GM19468 (cell line): ENCODE results near the gene SHC1.

Experiments used
- ATAC-seq: cut with Tn5 transposase; IDR thresholded peaks from one replicate; pipeline ENCODE4 v1.9.1; 2021; ENCODE audit warnings: mild to moderate bottlenecking, moderate library complexity, moderate number of reproducible peaks; ENCODE audit not compliant: unreplicated experiment; ENCODE audit errors: extremely low read depth

SHC1 gene

GRCh38 chr1:154941333-154942013, 29.1 kb downstream of the SHC1 start:
- no peak for ATAC-seq

DNA sequence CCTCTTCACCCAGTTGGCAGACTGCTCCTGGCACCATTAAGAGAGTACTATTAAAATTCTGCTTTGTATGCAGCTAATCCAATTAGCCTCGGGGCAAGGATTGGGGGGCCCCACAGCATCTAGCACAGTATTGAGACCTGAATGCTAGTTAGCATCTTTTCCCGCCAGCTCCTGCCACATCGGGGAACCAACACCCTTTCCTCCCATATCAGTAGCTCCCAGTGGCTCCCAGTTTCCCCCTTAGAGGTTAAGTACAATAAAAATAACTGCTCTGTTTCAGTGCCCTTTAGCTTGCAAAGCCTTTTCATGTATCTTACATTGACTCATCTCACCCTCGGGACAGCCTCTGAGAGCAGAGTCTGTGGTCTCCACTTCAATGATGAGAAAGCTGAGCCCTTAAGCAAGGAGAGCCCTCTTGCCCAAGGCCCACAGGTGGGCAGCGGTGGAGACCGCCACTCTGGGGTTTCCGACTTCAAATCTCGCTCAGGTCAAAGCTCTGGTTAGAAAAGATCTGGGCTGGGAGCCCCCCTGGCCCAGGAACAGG, 29.8 kb downstream of the SHC1 start:
- no peak for ATAC-seq

GRCh38 chr1:154940213-154940560, 30.4 kb downstream of the SHC1 start:
- no peak for ATAC-seq

DNA sequence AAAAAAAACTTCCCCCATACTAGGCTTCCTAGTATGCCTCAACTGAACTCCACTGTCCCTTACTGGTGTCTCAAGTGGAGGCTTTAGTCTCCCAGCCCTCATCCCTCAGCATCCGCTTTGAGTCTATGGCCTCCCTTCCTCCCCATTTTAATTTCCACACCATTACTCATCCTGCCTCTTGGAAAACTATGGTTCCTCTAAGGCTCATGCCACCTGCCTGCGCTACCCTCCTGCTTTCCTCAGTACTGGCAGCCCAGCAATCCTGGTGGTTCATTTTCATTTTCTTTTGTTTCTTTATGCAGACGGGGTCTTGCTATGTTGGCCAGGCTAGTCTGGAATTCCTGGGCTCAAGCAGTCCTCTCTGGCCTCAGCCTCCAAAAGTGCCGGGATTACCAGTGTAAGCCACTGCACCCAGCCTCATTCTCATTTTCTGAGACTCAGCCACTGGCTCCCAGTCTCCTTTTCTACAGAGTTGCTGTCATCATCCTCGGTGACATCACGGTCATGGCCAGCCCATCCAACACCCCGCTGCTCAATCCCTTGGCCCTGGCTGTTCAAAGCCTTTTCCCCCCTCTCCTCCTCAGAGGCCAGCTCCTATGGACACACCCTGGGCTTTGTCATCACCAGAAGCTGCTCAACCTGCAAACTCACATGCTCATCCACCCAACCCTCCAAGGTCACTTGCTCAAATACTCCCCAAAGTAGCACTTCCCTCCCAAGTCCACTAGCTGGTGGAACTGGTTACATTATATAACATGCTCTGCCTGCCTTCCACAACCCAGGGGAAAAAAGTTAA, 31.7 kb downstream of the SHC1 start:
- ATAC-seq: no peak

DNA sequence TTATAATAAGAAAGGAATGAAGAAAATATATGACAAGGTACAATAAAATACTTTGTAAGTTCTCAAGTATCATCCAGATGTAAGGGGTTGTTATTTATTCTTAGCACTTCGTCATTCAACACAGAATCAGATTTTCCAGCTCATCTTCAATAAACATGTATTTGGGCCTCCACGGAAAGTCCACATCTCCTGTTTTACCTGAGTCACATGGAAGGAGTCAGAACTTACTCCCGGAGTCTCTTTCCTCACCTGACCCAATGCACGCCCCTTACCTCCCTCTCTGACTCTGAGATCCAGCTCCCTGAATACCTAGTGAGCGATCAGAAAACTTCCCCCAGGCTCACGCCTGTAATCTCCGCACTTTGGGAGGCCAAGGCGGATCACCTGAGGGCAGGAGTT, 32.6 kb downstream of the SHC1 start:
- ATAC-seq: no peak

- peak; percentile 28 for ATAC-seq
Measured at GRCh38 chr1:154937085-154937987, 33.2 kb downstream of the SHC1 start.

GRCh38 chr1:154936555-154937084, 33.9 kb downstream of the SHC1 start, which contains the start of gene PMVK:
Gene PMVK, minus strand, starts transcription at chr1:154936719. Its CDS starts 34 bp downstream, at chr1:154936685.
- ATAC-seq: peak; percentile 43

- no peak for ATAC-seq
Measured at GRCh38 chr1:154935749-154936554, 34.6 kb downstream of the SHC1 start.

DNA sequence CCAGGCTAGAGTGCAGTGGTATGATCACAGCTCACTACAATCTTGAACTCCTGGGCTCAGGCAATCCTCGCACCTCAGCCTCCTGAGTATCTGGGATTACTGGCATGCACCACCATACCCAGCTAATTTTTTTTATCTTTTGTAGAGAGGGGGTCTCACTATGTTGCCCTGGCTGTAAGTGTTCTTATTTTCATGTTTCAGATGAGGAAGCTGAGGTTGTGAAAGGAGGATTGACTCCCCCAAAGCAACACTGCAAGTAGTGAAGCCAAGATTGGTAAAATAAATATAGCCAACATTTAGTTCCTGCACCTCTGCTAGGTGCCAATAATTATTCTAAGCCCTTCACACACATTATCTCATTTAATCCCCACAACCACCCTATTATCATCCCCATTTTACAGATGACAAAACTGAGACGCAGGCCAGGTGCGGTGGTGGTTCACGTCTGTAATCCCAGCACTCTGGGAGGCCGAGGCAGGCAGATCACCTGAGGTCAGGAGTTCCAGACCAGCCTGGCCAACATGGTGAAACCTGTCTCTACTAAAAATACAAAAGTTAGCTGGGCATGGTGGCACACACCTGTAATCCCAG, 36.1 kb downstream of the SHC1 start:
- ATAC-seq: no peak

DNA sequence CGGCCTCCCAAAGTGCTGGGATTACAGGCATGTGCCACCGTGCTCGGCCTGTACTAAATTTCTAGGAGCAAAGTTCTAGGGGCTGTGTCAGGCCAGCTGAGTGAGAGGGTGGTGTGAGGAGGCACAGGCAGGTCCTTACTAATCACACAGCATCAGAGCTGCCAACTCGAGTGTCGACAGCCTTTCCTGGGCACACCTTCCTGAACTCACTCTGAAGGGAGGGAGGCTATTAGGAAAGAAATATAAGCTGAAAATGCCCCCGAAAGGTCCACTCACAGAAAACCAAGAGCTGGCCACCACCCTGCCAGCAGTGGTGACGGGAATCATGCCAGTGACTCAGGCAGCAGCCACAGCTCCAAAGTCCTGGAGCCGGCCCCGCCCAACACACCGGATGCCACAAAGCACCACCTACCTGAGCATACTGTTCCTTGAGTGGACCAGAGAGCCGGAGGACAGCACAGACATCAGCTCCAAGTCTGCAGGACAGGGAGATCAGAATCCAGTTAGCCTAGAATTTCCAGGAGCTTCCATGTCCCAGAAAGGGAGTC, 38.5 kb downstream of the SHC1 start:
- no peak for ATAC-seq

DNA sequence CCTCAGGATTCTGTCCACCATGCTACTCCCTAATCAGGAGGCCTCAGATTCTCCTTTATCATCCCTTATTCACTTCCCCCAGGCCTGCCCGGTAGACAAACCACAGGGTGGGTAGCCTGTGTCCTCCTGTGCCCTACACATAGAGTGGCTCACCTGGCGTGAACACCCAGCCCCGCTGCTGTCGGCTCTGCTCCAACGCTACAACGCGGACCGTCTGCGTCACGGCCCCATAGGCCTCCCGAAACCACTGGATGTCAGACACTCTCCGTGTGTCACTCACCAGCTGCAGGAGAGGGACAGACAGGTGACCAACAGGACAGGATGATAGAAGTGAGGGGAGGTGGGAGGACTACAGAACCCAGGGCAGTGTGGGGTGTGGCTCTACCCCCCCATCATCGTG, 44.3 kb downstream of the SHC1 start:
- ATAC-seq: no peak

DNA sequence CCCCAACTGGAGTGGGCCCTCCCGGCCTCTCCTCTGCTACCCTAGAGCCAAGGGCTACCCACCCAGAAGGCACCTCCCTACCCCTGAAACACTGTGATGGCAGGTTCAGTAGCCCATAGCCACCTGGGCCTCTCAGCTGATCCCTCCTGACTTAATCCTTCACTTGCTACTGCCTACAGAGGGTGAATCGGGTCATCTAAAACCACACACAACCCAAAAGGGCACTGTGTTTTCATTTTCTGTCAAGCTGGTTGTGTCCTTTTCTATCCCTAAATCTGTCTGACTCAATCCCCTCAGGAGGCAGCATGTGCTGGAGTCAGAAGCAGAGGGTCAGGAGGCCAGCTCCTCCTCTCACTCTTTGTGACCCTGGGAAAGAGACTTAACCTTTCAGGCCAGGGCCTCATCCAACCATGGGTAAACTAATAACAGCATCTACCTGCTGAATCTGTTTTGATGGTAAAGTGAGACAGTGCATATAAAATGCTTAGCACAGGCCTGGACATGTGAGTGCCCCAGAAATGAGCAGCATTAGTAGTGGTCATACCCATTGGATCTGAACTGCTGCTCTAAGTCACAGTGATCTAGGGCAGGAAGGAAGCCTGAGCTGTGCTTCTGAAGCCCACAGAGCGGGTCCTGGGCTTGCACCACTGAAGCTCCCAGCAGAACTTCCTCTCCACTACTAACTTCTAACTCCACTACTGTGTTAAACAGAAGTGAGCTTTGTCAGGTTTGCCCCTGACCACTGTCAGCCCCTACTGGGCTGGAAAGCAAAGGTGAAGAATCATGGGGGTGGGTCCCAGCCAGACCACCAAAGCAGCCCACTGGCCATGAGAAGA, 45.0 kb downstream of the SHC1 start:
- no peak for ATAC-seq

GRCh38 chr1:154923695-154924094, 46.9 kb downstream of the SHC1 start:
- no peak for ATAC-seq

- ATAC-seq: no peak
Measured at GRCh38 chr1:154913273-154913672, 57.3 kb downstream of the SHC1 start.

DNA sequence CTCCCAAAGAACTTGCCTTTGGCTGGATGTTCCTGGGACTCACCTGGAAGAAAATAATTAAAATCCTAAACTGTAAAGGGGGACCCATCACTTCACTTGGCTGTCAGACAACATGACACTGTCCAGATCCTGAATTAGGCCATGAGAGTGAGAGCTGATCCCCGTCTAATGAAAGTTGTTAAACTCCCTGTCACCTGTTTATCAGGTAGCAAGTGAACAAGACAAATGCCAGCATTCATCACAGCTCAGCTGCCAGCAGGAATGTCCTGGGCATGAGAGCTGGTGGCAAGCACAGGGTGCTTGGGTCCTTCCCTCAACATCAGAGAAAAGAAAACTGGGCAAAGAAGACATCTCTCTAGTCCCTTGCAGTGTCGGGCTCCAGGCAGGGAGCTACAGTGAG, 57.8 kb downstream of the SHC1 start:
- ATAC-seq: no peak
